GM12875 (cell line): ENCODE data around the gene VASH1.

ENCODE experiments used
- H3K4me3 ChIP-seq: one replicate; pipeline ENCODE4 v1.5.1; 2011; ENCODE audit warnings: low read depth, low read length, control low read depth
- CTCF ChIP-seq: IDR thresholded peaks from 2 replicates; pipeline ENCODE4 v1.5.1; 2011; ENCODE audit warnings: low read depth, mild to moderate bottlenecking, control low read depth, inconsistent platforms, low read length, moderate library complexity, borderline replicate concordance; ENCODE audit not compliant: insufficient read depth

Gene VASH1

GRCh38 chr14:76829013-76829365, 67.7 kb downstream of the VASH1 start:
- no peak for TF ChIP-seq CTCF
- no peak overlapping the region for H3K4me3 ChIP-seq

GRCh38 chr14:76829650-76830421, 68.6 kb downstream of the VASH1 start:
- no peak overlapping the region for H3K4me3 ChIP-seq
- TF ChIP-seq CTCF: no peak

GRCh38 chr14:76830556-76830955, 69.3 kb downstream of the VASH1 start:
- H3K4me3 ChIP-seq: no peak overlapping the region
- TF ChIP-seq CTCF: no peak

- H3K4me3 ChIP-seq: no peak overlapping the region
- no peak for TF ChIP-seq CTCF
Measured at GRCh38 chr14:76832503-76832988, 71.3 kb downstream of the VASH1 start.
